Measurements from ENCODE around the gene MESD. TPM values are rescaled to one million over a fixed set of nuclear protein-coding genes. Genes with fewer than 3 reads are reported as not detected.

MESD gene
- total RNA-seq (2022) (47.3 and 49.9 TPM in 2 replicates), Bru-seq, nascent RNA (percentile 84 among the genes with signal in this experiment), BruChase-seq, experiment 1, labeled RNA remaining after a 6-hour chase (percentile 82 among the genes with signal in this experiment), BruChase-seq, experiment 2, labeled RNA remaining after a 2-hour chase (percentile 82 among the genes with signal in this experiment)
- long read RNA-seq, full-length matches to known transcripts, result 195 of 232 reads
- long read RNA-seq, partial matches to known transcripts, result 4 of 232 reads
- long read RNA-seq, other reads (novel, unspliced or antisense), result 33 of 232 reads

GRCh38 chr15:80989518-80990478, at the start of gene MESD:
Gene MESD, minus strand, starts transcription at chr15:80989819. Its CDS starts 28 bp downstream, at chr15:80989791.
- H3K4me3 Mint-ChIP-seq (ENCODE audit: low read depth, unreplicated experiment), result peak within 1 kb of the TSS; percentile 94
- peak within 1 kb of the TSS; percentile 81 for H3K27ac Mint-ChIP-seq (ENCODE audit: unreplicated experiment)
- peaks cover 37% of the 10 kb centered on the region for H3K4me1 Mint-ChIP-seq (ENCODE audit: low read depth, unreplicated experiment)
- peaks cover 22% of the 10 kb centered on the region for H3K36me3 Mint-ChIP-seq (ENCODE audit: insufficient read depth, unreplicated experiment)
- peak; percentile 98 for DNase-seq
- CTCF ChIA-PET, result interaction anchor here (0.6 kb wide), 1 partner anchor 12 kb away, joined by 3 read pairs; no protein-coding TSS in a partner anchor
- H3K9me3 Mint-ChIP-seq (ENCODE audit: low read depth, unreplicated experiment), result no peaks in the 10 kb centered on the region
- intact Hi-C loops (cut with micrococcal nuclease; ENCODE audit: unreplicated experiment), result no loop called here
- BruUV-seq (replicated peaks), result TSS peak; percentile 98
- no peaks in the 10 kb centered on the region for H3K27me3 Mint-ChIP-seq (ENCODE audit: unreplicated experiment)
- TF ChIP-seq CTCF (IDR thresholded peaks at IDR 0.05; ENCODE audit: unreplicated experiment), result no peak

- no peak overlapping the region for H3K4me3 Mint-ChIP-seq (ENCODE audit: low read depth, unreplicated experiment)
- CTCF ChIA-PET, result interaction anchor here (1.2 to 1.3 kb wide), 2 partner anchors 10 to 20 kb away, joined by 3 to 6 read pairs; no protein-coding TSS in a partner anchor
- BruUV-seq (replicated peaks), result no TSS peak
- H3K27ac Mint-ChIP-seq (ENCODE audit: unreplicated experiment), result no peak overlapping the region
- no peak for TF ChIP-seq CTCF (IDR thresholded peaks at IDR 0.05; ENCODE audit: unreplicated experiment)
- intact Hi-C loops (cut with micrococcal nuclease; ENCODE audit: unreplicated experiment), result no loop called here
- DNase-seq, result no peak
- no peaks in the 10 kb centered on the region for H3K27me3 Mint-ChIP-seq (ENCODE audit: unreplicated experiment)
- H3K9me3 Mint-ChIP-seq (ENCODE audit: low read depth, unreplicated experiment), result no peaks in the 10 kb centered on the region
- peaks cover 6% of the 10 kb centered on the region for H3K4me1 Mint-ChIP-seq (ENCODE audit: low read depth, unreplicated experiment)
- H3K36me3 Mint-ChIP-seq (ENCODE audit: insufficient read depth, unreplicated experiment), result no peaks in the 10 kb centered on the region
These were observed 49.5 kb upstream of the MESD start for GRCh38 chr15:81038975-81039607.

GRCh38 chr15:81037952-81038743, 48.5 kb upstream of the MESD start:
- H3K9me3 Mint-ChIP-seq (ENCODE audit: low read depth, unreplicated experiment), result no peaks in the 10 kb centered on the region
- DNase-seq, result no peak
- H3K27ac Mint-ChIP-seq (ENCODE audit: unreplicated experiment), result no peak overlapping the region
- no peaks in the 10 kb centered on the region for H3K36me3 Mint-ChIP-seq (ENCODE audit: insufficient read depth, unreplicated experiment)
- no peak for TF ChIP-seq CTCF (IDR thresholded peaks at IDR 0.05; ENCODE audit: unreplicated experiment)
- no peak overlapping the region for H3K4me3 Mint-ChIP-seq (ENCODE audit: low read depth, unreplicated experiment)
- peaks cover 6% of the 10 kb centered on the region for H3K4me1 Mint-ChIP-seq (ENCODE audit: low read depth, unreplicated experiment)
- CTCF ChIA-PET, result interaction anchor here (0.6 to 1.3 kb wide), 3 partner anchors 11 to 30 kb away, joined by 3 to 6 read pairs (median 4); no protein-coding TSS in a partner anchor
- H3K27me3 Mint-ChIP-seq (ENCODE audit: unreplicated experiment), result no peaks in the 10 kb centered on the region
- BruUV-seq (replicated peaks), result no TSS peak
- intact Hi-C loops (cut with micrococcal nuclease; ENCODE audit: unreplicated experiment), result no loop called here

Data from Calu3 (cell line).